SK-N-SH (cell line): ENCODE data around the gene JAG1. TPM values are rescaled to one million over a fixed set of nuclear protein-coding genes. Genes with fewer than 3 reads are reported as not detected.

Source experiments
- CTCF ChIA-PET: fragments of 300-600, 350-600 bp; formaldehyde crosslinking; extraction: SDS; loops from one replicate; lab custom pipeline; 2021; lab: Yijun Ruan, JAX
- POLR2A ChIA-PET: fragments of 350-600 bp; sonication (Branson Sonifier 250); formaldehyde crosslinking; extraction: SDS; loops from one replicate; lab custom pipeline; 2020; ENCODE audit warnings: antibody characterized with exemption, inconsistent platforms; lab: Yijun Ruan, JAX
- DNase-seq: peaks from one replicate; pipeline ENCODE4 v3.0.0; 2012
- H2AFZ ChIP-seq: fragments of 200-600 bp; sonication (generic); 2 replicates; pipeline ENCODE4 v1.8.1; 2016; ENCODE audit warnings: antibody characterized with exemption, mild to moderate bottlenecking, low read depth
- H3F3A ChIP-seq: fragments of 200-600 bp; sonication (generic); replicated peaks from 2 replicates; pipeline ENCODE3; 2016; ENCODE audit warnings: antibody characterized with exemption, mild to moderate bottlenecking; ENCODE audit not compliant: insufficient read depth
- H3K27ac ChIP-seq, 2 experiments: fragments of 200-500 bp in 1 of 2; fragments of 200-600 bp in 1 of 2; sonication (Bioruptor generic) in 1 of 2; sonication (generic), shearing (Covaris generic) in 1 of 2; 2 replicates each; pipeline versions ENCODE4 v1.5.1 to v1.6.1; 2014 to 2016; ENCODE audit warnings: low read depth in 2 of 2, inconsistent platforms in 1 of 2, low read length in 1 of 2, mild to moderate bottlenecking in 1 of 2, mixed read lengths in 1 of 2
- H3K27me3 ChIP-seq: fragments of 200-600 bp; sonication (generic), shearing (Covaris generic); 2 replicates; pipeline ENCODE4 v1.6.1; 2016; ENCODE audit warnings: mixed run types; ENCODE audit not compliant: insufficient read depth
- H3K36me3 ChIP-seq, 2 experiments: fragments of 200-500 bp in 1 of 2; fragments of 200-600 bp in 1 of 2; sonication (Bioruptor generic) in 1 of 2; sonication (generic) in 1 of 2; replicated peaks in 1 of 2; 2 replicates each; pipeline versions ENCODE3 to v1.5.1; 2014 to 2016; ENCODE audit warnings: low read length in 1 of 2, mild to moderate bottlenecking in 1 of 2; ENCODE audit not compliant: insufficient read depth in 2 of 2, control insufficient read depth in 1 of 2
- H3K4me1 ChIP-seq, 2 experiments: fragments of 200-500 bp in 1 of 2; fragments of 200-600 bp in 1 of 2; sonication (Bioruptor generic) in 1 of 2; sonication (generic), shearing (Covaris generic) in 1 of 2; 2 replicates each; pipeline versions ENCODE4 v1.5.1 to v1.6.1; 2014 to 2016; ENCODE audit warnings: low read depth in 1 of 2, low read length in 1 of 2, mixed run types in 1 of 2; ENCODE audit not compliant: insufficient read depth in 2 of 2, control insufficient read depth in 1 of 2
- H3K4me2 ChIP-seq: fragments of 200-600 bp; sonication (generic), shearing (Covaris generic); 2 replicates; pipeline ENCODE4 v1.6.1; 2017; ENCODE audit warnings: mixed run types
- H3K4me3 ChIP-seq, 2 experiments: fragments of 200-500 bp in 1 of 2; fragments of 200-600 bp in 1 of 2; sonication (Bioruptor generic) in 1 of 2; sonication (generic), shearing (Covaris generic) in 1 of 2; 2 replicates each; pipeline versions ENCODE4 v1.5.1 to v1.8.1; 2014 to 2016; ENCODE audit warnings: low read depth in 2 of 2, inconsistent platforms in 1 of 2, low read length in 1 of 2, mild to moderate bottlenecking in 1 of 2, mixed read lengths in 1 of 2, moderate library complexity in 1 of 2
- H3K79me2 ChIP-seq: fragments of 200-600 bp; sonication (generic); 2 replicates; pipeline ENCODE4 v1.8.1; 2017; ENCODE audit warnings: mild to moderate bottlenecking; ENCODE audit not compliant: insufficient read depth
- H3K9ac ChIP-seq: fragments of 200-600 bp; sonication (generic); 2 replicates; pipeline ENCODE4 v1.6.1; 2017; ENCODE audit warnings: mixed run types
- H3K9me2 ChIP-seq: fragments of 200-600 bp; sonication (generic); 2 replicates; pipeline ENCODE4 v1.6.1; 2017; ENCODE audit warnings: mixed run types
- H3K9me3 ChIP-seq: fragments of 200-600 bp; sonication (generic); 2 replicates; pipeline ENCODE4 v1.6.1; 2017; ENCODE audit warnings: mixed run types, mild to moderate bottlenecking, moderate library complexity
- H4K20me1 ChIP-seq: fragments of 200-600 bp; sonication (generic); 2 replicates; pipeline ENCODE4 v1.6.1; 2017; ENCODE audit warnings: mild to moderate bottlenecking, mixed run types; ENCODE audit not compliant: insufficient read depth
- ELF1 ChIP-seq: IDR thresholded peaks from 2 replicates; pipeline ENCODE4 v1.4.0; 2012
- EP300 ChIP-seq, 2 experiments: IDR thresholded peaks; 2 replicates each; pipeline versions ENCODE4 v1.4.0 to v1.6.1; 2012; ENCODE audit warnings: borderline replicate concordance in 1 of 2, low read depth in 1 of 2, low read length in 1 of 2
- EZH2phosphoT487 ChIP-seq: fragments of 200-600 bp; sonication (generic); IDR thresholded peaks from 2 replicates; pipeline ENCODE4 v1.6.1; 2017; ENCODE audit warnings: low read depth, mixed run types, mild to moderate bottlenecking, antibody characterized with exemption, moderate library complexity, borderline replicate concordance
- FOXJ3 ChIP-seq: sonication (generic); formaldehyde crosslinking; IDR thresholded peaks from 2 replicates; pipeline ENCODE4 v1.5.1; 2020; ENCODE audit warnings: mild to moderate bottlenecking, missing genetic modification reagents
- FOXM1 ChIP-seq: IDR thresholded peaks from 2 replicates; pipeline ENCODE4 v1.4.0; 2012; ENCODE audit warnings: low read depth, mild to moderate bottlenecking
- GATA2 ChIP-seq: sonication (generic); formaldehyde crosslinking; IDR thresholded peaks from 2 replicates; pipeline ENCODE4 v1.5.0; 2020; ENCODE audit warnings: mild to moderate bottlenecking, missing genetic modification reagents
- MEF2A ChIP-seq: IDR thresholded peaks from 2 replicates; pipeline ENCODE4 v1.4.0; 2012; ENCODE audit warnings: low read depth, borderline replicate concordance
- MXI1 ChIP-seq: IDR thresholded peaks from 2 replicates; pipeline ENCODE4 v1.6.1; 2012; ENCODE audit warnings: mild to moderate bottlenecking, low read depth, low read length, improper control_type of control experiment
- POLR2AphosphoS5 ChIP-seq: IDR thresholded peaks from 2 replicates; pipeline ENCODE4 v1.6.1; 2012; ENCODE audit warnings: low read depth, low read length
- RAD21 ChIP-seq: IDR thresholded peaks from 2 replicates; pipeline ENCODE4 v1.6.1; 2012; ENCODE audit warnings: mild to moderate bottlenecking, low read length
- RXRA ChIP-seq: IDR thresholded peaks from 2 replicates; pipeline ENCODE4 v1.4.0; 2012; ENCODE audit warnings: low read depth, mild to moderate bottlenecking, borderline replicate concordance
- TAF1 ChIP-seq: IDR thresholded peaks from 2 replicates; pipeline ENCODE4 v1.6.1; 2012; ENCODE audit warnings: low read depth, mild to moderate bottlenecking, low read length, moderate library complexity, borderline replicate concordance
- TCF12 ChIP-seq: IDR thresholded peaks from 2 replicates; pipeline ENCODE4 v1.4.0; 2012
- TEAD4 ChIP-seq: IDR thresholded peaks from 2 replicates; pipeline ENCODE4 v1.4.0; 2012; ENCODE audit warnings: mild to moderate bottlenecking, borderline replicate concordance; ENCODE audit not compliant: insufficient read depth
- WGBS: methylation state at CpG from one replicate; pipeline ENCODE4 v1.1.6; 2017; ENCODE audit warnings: low lambda C conversion rate; 5-methylcytosine and 5-hydroxymethylcytosine counted together
- polyA plus RNA-seq, 3 experiments: library from polyadenylated mRNA; depleted of rRNA; stranded (reverse); fragments of >200 nt; gene quantifications; 2 replicates each; pipeline ENCODE4 v1.2.3, GENCODE V29; 2012
- TF ChIP-seq, protein P1 (sequence below): IDR thresholded peaks from 2 replicates; pipeline ENCODE4; 2012
- TF ChIP-seq, protein P2 (sequence below): IDR thresholded peaks from 2 replicates; pipeline ENCODE4 v1.6.1; 2012; ENCODE audit warnings: mild to moderate bottlenecking, low read depth, low read length, moderate library complexity
- TF ChIP-seq, protein P3 (sequence below): IDR thresholded peaks from 2 replicates; pipeline ENCODE4 v1.4.0; 2012; ENCODE audit warnings: low read depth, borderline replicate concordance
- TF ChIP-seq, protein P4 (sequence below): fragments of 150-350 bp; IDR thresholded peaks from 2 replicates; pipeline ENCODE4 v1.6.1; 2016; ENCODE audit warnings: mild to moderate bottlenecking, low read depth, low read length
- TF ChIP-seq, protein P5 (sequence below): fragments of 200-600 bp; sonication (generic); IDR thresholded peaks from 2 replicates; pipeline ENCODE4 v1.6.1; 2017; ENCODE audit warnings: antibody characterized with exemption, mild to moderate bottlenecking, moderate library complexity

The JAG1 gene
- polyA plus RNA-seq, 1 of the 3 experiments (the other 2 are of a cell fraction), result 6.0 TPM

DNA sequence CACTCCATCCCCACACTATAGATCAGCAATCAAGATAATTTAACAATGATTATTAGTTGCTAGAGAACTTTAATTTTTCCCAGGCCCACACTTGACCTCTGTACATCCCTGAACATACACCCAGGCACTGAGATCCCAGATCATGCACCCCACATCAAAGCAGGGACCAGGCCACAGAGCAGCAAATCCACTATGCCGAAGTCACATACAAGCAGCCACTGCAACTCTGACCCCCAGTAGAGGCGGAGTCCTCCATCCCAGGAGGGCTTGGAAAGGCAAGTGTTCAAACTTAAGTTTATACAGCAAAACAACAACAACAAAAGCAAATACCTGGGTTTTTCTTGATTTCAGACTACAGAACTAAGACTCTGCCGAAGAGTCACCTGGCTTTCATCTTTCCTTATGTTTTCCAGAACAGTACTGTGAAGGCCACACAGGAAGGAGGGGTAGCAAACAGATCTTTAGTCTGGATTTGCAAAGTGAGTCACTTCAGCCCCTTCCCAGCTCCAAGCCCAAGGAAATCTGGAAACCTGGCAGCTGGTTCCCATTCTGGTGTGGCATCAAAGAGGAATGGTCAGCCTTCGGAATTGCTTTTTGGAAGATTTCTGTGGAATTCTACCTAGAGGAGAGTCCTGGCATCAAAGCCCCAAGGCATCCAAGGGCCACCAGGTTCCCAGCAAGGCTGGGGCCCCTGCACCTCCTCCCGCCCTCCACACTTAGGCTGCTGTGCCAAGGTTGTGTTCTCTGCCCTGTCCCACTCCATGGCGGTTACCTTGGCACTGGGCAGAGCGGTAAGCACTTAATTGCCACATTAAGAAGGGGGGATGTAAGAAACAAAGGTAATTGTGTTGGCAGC, 7.3 kb downstream of the JAG1 start:
- WGBS, result 93% methylated on average over 6 of the region's 7 CpGs
- H3K79me2 ChIP-seq, result peaks cover 100% of the 10 kb centered on the region

DNA sequence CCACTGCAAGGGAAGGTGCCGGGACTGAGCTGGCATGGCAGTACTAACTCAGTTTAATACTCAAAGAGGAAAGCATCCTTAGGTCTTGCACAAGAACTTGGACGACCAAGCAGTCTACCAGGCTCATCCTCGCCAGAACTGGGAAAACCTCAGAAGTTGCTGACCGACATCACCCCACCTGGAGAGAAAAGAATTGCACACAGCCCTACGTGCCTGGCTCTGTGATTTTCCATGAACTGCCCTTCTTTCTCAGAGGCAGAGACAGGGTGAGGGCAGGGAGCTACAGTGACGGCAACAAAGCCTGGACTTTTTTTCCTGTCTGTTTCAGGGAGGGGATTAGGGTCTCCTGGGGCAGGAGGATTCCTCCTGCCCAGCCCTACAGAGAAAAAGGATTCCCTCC, 8.0 kb downstream of the JAG1 start:
- CTCF ChIA-PET, result interaction anchor here (0.8 kb wide), 1 partner anchor 11 kb away, joined by 3 read pairs; no protein-coding TSS in a partner anchor
- Histone ChIP-seq H3K27ac (peak overlapping the region in 1 of 2 experiments; percentile 72; a peak in 2 of 4 replicates), H2AFZ (no peak overlapping the region), H3K4me1 (peaks cover 0 to 44% of the 10 kb centered on the region in 2 experiments; a peak in 3 of 4 replicates), H3K79me2 (peaks cover 97% of the 10 kb centered on the region), H3K27me3 (no peaks in the 10 kb centered on the region), H4K20me1 (peaks cover 72% of the 10 kb centered on the region), H3K9ac (no peak overlapping the region), H3K9me3 (no peaks in the 10 kb centered on the region), H3F3A (peaks cover 12% of the 10 kb centered on the region), H3K4me3 (no peak overlapping the region), H3K4me2 (0 out of 2 replicates have a peak overlapping the region, but pooled peaks have one; percentile 22), H3K36me3 (peaks cover 9 to 70% of the 10 kb centered on the region in 2 experiments), H3K9me2 (no peaks in the 10 kb centered on the region)
- POLR2A ChIA-PET, result no interaction called here
- DNase-seq, result no peak
- WGBS, result 83% methylated on average over 5 of the region's 6 CpGs
- TF ChIP-seq GATA2 (CRISPR knock-in tag), result no peak
- TF ChIP-seq, protein P1, sequence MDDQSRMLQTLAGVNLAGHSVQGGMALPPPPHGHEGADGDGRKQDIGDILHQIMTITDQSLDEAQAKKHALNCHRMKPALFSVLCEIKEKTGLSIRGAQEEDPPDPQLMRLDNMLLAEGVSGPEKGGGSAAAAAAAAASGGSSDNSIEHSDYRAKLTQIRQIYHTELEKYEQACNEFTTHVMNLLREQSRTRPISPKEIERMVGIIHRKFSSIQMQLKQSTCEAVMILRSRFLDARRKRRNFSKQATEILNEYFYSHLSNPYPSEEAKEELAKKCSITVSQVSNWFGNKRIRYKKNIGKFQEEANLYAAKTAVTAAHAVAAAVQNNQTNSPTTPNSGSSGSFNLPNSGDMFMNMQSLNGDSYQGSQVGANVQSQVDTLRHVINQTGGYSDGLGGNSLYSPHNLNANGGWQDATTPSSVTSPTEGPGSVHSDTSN, result no peak
- TF ChIP-seq FOXM1, result no peak
- no peak for TF ChIP-seq POLR2AphosphoS5
- TF ChIP-seq TCF12, result no peak
- no peak for TF ChIP-seq ELF1
- no peak for TF ChIP-seq EP300 (IDR thresholded peaks at IDR 0.05; ENCODE audit: borderline replicate concordance in 1 of 2, low read depth in 1 of 2, low read length in 1 of 2)
- TF ChIP-seq, protein P2, sequence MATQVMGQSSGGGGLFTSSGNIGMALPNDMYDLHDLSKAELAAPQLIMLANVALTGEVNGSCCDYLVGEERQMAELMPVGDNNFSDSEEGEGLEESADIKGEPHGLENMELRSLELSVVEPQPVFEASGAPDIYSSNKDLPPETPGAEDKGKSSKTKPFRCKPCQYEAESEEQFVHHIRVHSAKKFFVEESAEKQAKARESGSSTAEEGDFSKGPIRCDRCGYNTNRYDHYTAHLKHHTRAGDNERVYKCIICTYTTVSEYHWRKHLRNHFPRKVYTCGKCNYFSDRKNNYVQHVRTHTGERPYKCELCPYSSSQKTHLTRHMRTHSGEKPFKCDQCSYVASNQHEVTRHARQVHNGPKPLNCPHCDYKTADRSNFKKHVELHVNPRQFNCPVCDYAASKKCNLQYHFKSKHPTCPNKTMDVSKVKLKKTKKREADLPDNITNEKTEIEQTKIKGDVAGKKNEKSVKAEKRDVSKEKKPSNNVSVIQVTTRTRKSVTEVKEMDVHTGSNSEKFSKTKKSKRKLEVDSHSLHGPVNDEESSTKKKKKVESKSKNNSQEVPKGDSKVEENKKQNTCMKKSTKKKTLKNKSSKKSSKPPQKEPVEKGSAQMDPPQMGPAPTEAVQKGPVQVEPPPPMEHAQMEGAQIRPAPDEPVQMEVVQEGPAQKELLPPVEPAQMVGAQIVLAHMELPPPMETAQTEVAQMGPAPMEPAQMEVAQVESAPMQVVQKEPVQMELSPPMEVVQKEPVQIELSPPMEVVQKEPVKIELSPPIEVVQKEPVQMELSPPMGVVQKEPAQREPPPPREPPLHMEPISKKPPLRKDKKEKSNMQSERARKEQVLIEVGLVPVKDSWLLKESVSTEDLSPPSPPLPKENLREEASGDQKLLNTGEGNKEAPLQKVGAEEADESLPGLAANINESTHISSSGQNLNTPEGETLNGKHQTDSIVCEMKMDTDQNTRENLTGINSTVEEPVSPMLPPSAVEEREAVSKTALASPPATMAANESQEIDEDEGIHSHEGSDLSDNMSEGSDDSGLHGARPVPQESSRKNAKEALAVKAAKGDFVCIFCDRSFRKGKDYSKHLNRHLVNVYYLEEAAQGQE, result no peak

More for the DNA sequence above, 7.3 kb downstream of the JAG1 start:
- peak overlapping the region in 1 of 2 experiments; percentile 72; a peak in 2 of 4 replicates for H3K27ac ChIP-seq
- H3K9me2 ChIP-seq, result no peaks in the 10 kb centered on the region
- H3K9me3 ChIP-seq, result no peaks in the 10 kb centered on the region
- peak overlapping the region; percentile 22; the same call in 1 of the 2 replicates for H3K4me2 ChIP-seq
- no peak for DNase-seq
- no peak overlapping the region for H2AFZ ChIP-seq
- peaks cover 77% of the 10 kb centered on the region for H4K20me1 ChIP-seq
- POLR2A ChIA-PET, result no interaction called here
- CTCF ChIA-PET, result interaction anchor here (0.8 kb wide), 1 partner anchor 12 kb away, joined by 3 read pairs; no protein-coding TSS in a partner anchor
- peaks cover 9 to 67% of the 10 kb centered on the region in 2 experiments for H3K36me3 ChIP-seq
- no peak overlapping the region for H3K4me3 ChIP-seq
- no peak overlapping the region for H3K9ac ChIP-seq
- H3F3A ChIP-seq, result peaks cover 12% of the 10 kb centered on the region
- TF ChIP-seq MEF2A (no peak), ELF1 (no peak), EZH2phosphoT487 (no peak), RXRA (no peak), RAD21 (no peak), TAF1 (no peak), FOXJ3 (no peak), MXI1 (no peak), TEAD4 (no peak), FOXM1 (no peak)
- TF ChIP-seq, protein P3, sequence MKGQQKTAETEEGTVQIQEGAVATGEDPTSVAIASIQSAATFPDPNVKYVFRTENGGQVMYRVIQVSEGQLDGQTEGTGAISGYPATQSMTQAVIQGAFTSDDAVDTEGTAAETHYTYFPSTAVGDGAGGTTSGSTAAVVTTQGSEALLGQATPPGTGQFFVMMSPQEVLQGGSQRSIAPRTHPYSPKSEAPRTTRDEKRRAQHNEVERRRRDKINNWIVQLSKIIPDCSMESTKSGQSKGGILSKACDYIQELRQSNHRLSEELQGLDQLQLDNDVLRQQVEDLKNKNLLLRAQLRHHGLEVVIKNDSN, result no peak
- TF ChIP-seq, protein P4, sequence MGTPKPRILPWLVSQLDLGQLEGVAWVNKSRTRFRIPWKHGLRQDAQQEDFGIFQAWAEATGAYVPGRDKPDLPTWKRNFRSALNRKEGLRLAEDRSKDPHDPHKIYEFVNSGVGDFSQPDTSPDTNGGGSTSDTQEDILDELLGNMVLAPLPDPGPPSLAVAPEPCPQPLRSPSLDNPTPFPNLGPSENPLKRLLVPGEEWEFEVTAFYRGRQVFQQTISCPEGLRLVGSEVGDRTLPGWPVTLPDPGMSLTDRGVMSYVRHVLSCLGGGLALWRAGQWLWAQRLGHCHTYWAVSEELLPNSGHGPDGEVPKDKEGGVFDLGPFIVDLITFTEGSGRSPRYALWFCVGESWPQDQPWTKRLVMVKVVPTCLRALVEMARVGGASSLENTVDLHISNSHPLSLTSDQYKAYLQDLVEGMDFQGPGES, result no peak
- TF ChIP-seq, protein P5, sequence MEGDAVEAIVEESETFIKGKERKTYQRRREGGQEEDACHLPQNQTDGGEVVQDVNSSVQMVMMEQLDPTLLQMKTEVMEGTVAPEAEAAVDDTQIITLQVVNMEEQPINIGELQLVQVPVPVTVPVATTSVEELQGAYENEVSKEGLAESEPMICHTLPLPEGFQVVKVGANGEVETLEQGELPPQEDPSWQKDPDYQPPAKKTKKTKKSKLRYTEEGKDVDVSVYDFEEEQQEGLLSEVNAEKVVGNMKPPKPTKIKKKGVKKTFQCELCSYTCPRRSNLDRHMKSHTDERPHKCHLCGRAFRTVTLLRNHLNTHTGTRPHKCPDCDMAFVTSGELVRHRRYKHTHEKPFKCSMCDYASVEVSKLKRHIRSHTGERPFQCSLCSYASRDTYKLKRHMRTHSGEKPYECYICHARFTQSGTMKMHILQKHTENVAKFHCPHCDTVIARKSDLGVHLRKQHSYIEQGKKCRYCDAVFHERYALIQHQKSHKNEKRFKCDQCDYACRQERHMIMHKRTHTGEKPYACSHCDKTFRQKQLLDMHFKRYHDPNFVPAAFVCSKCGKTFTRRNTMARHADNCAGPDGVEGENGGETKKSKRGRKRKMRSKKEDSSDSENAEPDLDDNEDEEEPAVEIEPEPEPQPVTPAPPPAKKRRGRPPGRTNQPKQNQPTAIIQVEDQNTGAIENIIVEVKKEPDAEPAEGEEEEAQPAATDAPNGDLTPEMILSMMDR, result no peak
- H3K27me3 ChIP-seq, result no peaks in the 10 kb centered on the region
- H3K4me1 ChIP-seq, result peaks cover 2 to 49% of the 10 kb centered on the region in 2 experiments; a peak in 3 of 4 replicates
